ENCODE measurements around the gene SLC25A31. TPM values are rescaled to one million over a fixed set of nuclear protein-coding genes. Genes with fewer than 3 reads are reported as not detected.

Gene SLC25A31
- total and polyA plus RNA-seq, 10 of the 15 experiments (the other 5 are each of a cell fraction or from before 2014, with no cell fraction given), result not detected

GRCh38 chr4:127782275-127783025, 52.2 kb downstream of the SLC25A31 start, which contains the start of gene HSPA4L (continued):
- TF ChIP-seq RFX5 (IDR thresholded peaks at IDR 0.05; ENCODE audit: low read depth, low read length), result no peak
- no peak for TF ChIP-seq CBX3 (IDR thresholded peaks at IDR 0.05; ENCODE audit: borderline replicate concordance, low read depth)
- TF ChIP-seq IKZF2 (IDR thresholded peaks at IDR 0.05), result peak; percentile 72 to 86
- no peak for TF ChIP-seq IRF3 (IDR thresholded peaks at IDR 0.05)
- peak; percentile 71; the same call in 1 of the 2 replicates for TF ChIP-seq ZNF217 (IDR thresholded peaks at IDR 0.05)
- TF ChIP-seq PAX8 (IDR thresholded peaks at IDR 0.05), result no peak
- TF ChIP-seq NR2C1 (IDR thresholded peaks at IDR 0.05), result no peak
- no peak for TF ChIP-seq ZBTB33 (IDR thresholded peaks at IDR 0.05)
- TF ChIP-seq TCF7 (IDR thresholded peaks at IDR 0.05; ENCODE audit: borderline replicate concordance), result no peak
- no peak for TF ChIP-seq CEBPZ (IDR thresholded peaks at IDR 0.05; ENCODE audit: low read depth, low read length)
- TF ChIP-seq MTA3 (IDR thresholded peaks at IDR 0.05; ENCODE audit: borderline replicate concordance, low read length), result peak; percentile 74; the same call in 1 of the 2 replicates
- peak; percentile 88 for TF ChIP-seq RUNX3 (IDR thresholded peaks at IDR 0.05; ENCODE audit: low read length)
- TF ChIP-seq NFYB (IDR thresholded peaks at IDR 0.05; ENCODE audit: insufficient read depth, low read depth, low read length), result no peak
- TF ChIP-seq ZNF592 (IDR thresholded peaks at IDR 0.05), result no peak
- peak; percentile 49; the same call in 1 of the 2 replicates for TF ChIP-seq TAF1 (IDR thresholded peaks at IDR 0.05; ENCODE audit: borderline replicate concordance, low read depth, low read length)
- TF ChIP-seq RAD51 (IDR thresholded peaks at IDR 0.05), result no peak
- TF ChIP-seq SIN3A (IDR thresholded peaks at IDR 0.05; ENCODE audit: low read depth, low read length), result no peak
- no peak for TF ChIP-seq KDM1A (IDR thresholded peaks at IDR 0.05; ENCODE audit: borderline replicate concordance)
- TF ChIP-seq FOXM1 (IDR thresholded peaks at IDR 0.05; ENCODE audit: low read depth, low read length), result peak; percentile 76
- TF ChIP-seq GABPA (IDR thresholded peaks at IDR 0.05; ENCODE audit: low read depth), result no peak
- peak; percentile 94 for TF ChIP-seq TCF3 (IDR thresholded peaks at IDR 0.05; ENCODE audit: borderline replicate concordance, insufficient read depth, low read depth, low read length)

Measured in GM12878 (cell line).